Measurements from ENCODE around the gene ZNF641.
"Not testable (repeated sequence)": the region's sequence is repeated elsewhere in the genome, so short reads cannot be mapped to it uniquely, and the experiment has no call there.

ZNF641 gene

DNA sequence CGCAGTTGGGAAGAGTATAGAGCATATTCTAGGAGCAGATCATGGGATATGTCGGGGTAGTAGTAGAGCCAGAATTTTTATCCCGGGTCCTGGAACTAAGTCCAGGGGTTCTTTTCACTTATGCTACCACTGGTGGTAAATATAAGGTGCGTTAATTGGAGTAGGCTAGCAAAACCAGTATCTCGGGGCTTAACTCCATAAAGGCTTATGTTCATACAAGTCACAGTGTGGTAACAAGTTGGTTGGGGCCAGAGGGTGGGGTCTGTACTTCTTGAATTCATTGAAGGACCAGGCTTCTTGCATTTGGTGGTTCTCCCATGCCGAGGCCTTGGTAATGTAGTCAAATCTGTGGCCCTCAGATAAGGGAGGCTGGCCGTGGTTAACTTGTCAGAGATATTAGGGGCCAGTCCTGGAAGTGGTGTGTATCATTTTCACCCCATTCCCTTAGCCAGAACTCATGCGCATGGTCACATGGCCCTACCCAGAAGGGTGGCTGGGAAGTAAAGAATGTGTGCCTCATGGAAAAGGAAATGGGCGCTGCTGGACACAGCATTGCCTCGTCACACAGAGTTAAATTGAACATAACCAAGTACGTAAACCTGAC is 1.5 kb upstream of the ZNF641 start:
- no peak overlapping the region for H3K4me3 Mint-ChIP-seq

DNA sequence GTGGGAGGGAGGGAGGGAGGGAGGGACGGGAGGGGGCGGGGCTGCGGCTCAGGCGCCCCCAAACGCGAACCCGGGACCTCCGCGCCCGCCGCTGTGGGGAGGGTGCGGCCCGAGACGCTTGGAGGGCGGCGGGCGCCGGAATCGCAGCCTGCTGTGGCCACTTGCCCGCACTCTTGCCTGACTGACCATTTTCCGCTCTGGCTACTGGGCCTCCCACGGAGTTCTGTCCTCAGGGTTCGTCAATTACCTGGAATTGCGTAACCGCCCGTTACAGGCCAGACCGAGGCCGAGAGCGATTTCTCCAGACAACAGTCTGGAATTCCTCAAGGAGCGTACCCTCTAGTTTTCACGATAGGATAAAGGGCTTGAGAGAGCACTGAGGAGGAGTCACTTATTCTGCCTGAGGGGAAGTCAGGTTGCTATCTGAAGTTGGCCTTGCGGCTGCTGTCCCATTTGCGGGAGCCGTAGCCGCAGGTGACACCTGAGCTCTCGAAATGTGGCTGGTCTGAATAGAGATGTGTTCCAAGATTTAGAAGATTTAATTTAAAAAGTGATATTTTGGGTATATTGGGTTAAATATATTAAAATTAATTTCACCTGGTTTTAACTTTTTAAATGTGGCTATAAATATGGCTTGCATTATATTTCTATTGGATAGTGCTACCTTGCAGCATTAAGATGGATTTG is 446 bp upstream of the ZNF641 start:
- Mint-ChIP-seq H3K27ac (peak overlapping the region; percentile 99), H3K36me3 (ENCODE audit: low read depth) (peaks cover 40% of the 10 kb centered on the region), H3K27me3 (no peaks in the 10 kb centered on the region), H3K4me1 (ENCODE audit: low read depth) (peaks cover 54% of the 10 kb centered on the region), H3K4me3 (peak overlapping the region; percentile 84), H3K9me3 (no peaks in the 10 kb centered on the region)
- intact Hi-C loops (cut with micrococcal nuclease), result loop anchor here (2.0 to 5.0 kb wide), 2 partner anchors 54 to 152 kb away; no protein-coding TSS in a partner anchor

More for the DNA sequence above, 1.5 kb upstream of the ZNF641 start:
- H3K4me1 Mint-ChIP-seq (ENCODE audit: low read depth), result peaks cover 43% of the 10 kb centered on the region
- intact Hi-C loops (cut with micrococcal nuclease), result loop anchor here (5.0 kb wide), 1 partner anchor 55 kb away; no protein-coding TSS in a partner anchor
- no peak overlapping the region for H3K27ac Mint-ChIP-seq
- no peaks in the 10 kb centered on the region for H3K9me3 Mint-ChIP-seq
- no peaks in the 10 kb centered on the region for H3K27me3 Mint-ChIP-seq
- peaks cover 29% of the 10 kb centered on the region for H3K36me3 Mint-ChIP-seq (ENCODE audit: low read depth)

DNA sequence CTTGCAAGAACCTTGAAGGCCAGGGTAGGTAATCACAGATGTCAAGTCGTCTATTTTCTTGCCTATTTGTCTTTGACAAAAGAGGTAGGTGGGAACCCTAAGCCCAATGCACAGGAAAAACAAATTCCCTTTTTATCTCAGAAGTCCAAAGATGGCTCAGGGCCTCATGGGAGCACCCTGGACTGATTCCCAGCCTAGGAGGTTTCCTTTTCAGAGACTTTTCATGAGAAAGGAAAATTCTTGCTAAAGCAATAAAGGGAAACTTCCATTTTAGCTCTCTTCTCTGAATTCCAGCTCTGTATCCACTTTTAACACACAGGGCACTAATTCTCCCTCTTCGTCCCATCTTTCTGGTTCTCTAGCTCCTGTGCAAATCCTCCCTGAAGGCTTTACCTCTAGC is 1.2 kb downstream of the ZNF641 start:
- no peaks in the 10 kb centered on the region for H3K9me3 Mint-ChIP-seq
- intact Hi-C loops (cut with micrococcal nuclease), result no loop called here
- H3K4me3 Mint-ChIP-seq, result peak overlapping the region; percentile 98
- no peaks in the 10 kb centered on the region for H3K27me3 Mint-ChIP-seq
- H3K4me1 Mint-ChIP-seq (ENCODE audit: low read depth), result peaks cover 69% of the 10 kb centered on the region
- H3K36me3 Mint-ChIP-seq (ENCODE audit: low read depth), result peaks cover 57% of the 10 kb centered on the region
- H3K27ac Mint-ChIP-seq, result peak overlapping the region; percentile 99

DNA sequence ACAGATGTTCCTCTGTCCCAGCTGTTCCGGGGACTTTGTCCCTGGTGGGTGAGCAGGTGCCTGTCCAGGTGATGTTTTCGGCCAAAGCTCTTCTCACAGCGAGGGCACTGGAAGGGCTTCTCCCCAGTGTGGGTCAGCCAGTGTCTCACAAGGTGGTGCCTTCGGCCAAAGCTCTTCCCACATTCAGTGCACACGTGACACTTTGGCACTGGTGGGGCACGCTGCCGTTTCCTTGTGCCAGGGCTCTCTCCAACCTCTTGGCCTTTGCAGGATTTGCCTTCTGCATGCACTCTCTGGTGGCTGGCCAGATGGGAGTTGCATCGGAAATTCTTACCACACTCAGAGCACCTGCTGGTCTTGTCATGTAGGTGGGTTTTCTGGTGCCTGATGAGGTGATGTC is 7.7 kb downstream of the ZNF641 start:
- intact Hi-C loops (cut with micrococcal nuclease), result no loop called here
- H3K9me3 Mint-ChIP-seq, result peaks cover 2% of the 10 kb centered on the region
- no peak overlapping the region for H3K4me3 Mint-ChIP-seq
- peaks cover 78% of the 10 kb centered on the region for H3K4me1 Mint-ChIP-seq (ENCODE audit: low read depth)
- H3K27ac Mint-ChIP-seq, result no peak overlapping the region
- no peaks in the 10 kb centered on the region for H3K27me3 Mint-ChIP-seq
- H3K36me3 Mint-ChIP-seq (ENCODE audit: low read depth), result peaks cover 87% of the 10 kb centered on the region

DNA sequence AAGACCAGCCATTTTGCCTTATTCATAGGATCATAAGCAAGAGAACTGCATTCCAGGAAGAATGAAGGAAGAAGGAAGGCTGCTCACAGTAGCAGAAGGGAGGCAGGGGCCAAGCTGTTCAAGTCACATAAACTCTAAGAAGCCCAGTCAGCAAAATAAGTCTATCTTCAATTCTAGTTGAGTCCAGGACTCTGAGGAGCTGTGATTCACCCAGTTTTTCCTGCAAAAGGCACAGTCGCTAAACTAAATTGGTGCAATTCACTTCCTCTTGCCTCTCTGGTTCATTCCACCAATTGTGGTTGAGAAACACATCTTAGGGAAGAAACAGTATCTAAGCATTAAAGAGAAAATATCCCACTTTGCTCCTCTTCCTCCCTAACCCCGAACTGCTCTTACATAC is 9.8 kb downstream of the ZNF641 start:
- H3K4me3 Mint-ChIP-seq, result no peak overlapping the region
- H3K9me3 Mint-ChIP-seq, result peaks cover 9% of the 10 kb centered on the region
- peaks cover 80% of the 10 kb centered on the region for H3K4me1 Mint-ChIP-seq (ENCODE audit: low read depth)
- H3K27ac Mint-ChIP-seq, result no peak overlapping the region
- H3K36me3 Mint-ChIP-seq (ENCODE audit: low read depth), result peaks cover 71% of the 10 kb centered on the region
- intact Hi-C loops (cut with micrococcal nuclease), result no loop called here
- no peaks in the 10 kb centered on the region for H3K27me3 Mint-ChIP-seq

DNA sequence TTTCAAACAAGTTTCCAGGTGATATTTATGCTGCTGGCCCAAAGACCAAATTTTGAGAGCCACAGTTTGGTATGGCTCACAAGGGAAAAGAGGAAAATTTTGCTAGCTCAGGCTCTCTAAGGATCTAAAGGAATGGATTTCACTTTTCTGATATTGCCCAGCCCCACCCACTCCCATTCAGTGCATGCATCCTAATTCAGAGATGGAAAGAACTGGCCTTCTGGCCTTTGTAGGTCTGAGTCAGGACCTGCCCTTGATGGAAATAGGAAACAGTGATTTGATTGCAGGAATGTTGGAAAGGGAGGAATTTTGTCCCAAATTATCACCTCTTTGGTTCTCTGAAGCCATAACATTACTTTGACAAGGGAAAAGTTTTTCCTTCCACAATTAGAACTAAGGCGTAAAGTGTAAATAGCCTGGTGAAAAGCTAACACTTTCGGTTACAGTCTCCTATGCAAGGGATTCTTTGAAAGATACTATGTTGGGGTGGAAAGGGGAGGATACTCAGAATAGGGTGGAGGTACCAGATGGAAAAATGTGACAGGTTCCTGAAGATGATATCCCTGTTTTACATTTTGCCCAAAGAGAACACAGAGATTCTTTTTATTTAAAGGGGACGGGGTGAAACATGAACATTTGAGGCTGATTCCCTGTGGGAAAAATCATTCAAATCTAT is 11.1 kb downstream of the ZNF641 start:
- peaks cover 9% of the 10 kb centered on the region for H3K9me3 Mint-ChIP-seq
- intact Hi-C loops (cut with micrococcal nuclease), result loop anchor here (5.0 kb wide), 1 partner anchor 142 kb away; no protein-coding TSS in a partner anchor
- no peaks in the 10 kb centered on the region for H3K27me3 Mint-ChIP-seq
- peaks cover 78% of the 10 kb centered on the region for H3K4me1 Mint-ChIP-seq (ENCODE audit: low read depth)
- no peak overlapping the region for H3K27ac Mint-ChIP-seq
- no peak overlapping the region for H3K4me3 Mint-ChIP-seq
- peaks cover 58% of the 10 kb centered on the region for H3K36me3 Mint-ChIP-seq (ENCODE audit: low read depth)

DNA sequence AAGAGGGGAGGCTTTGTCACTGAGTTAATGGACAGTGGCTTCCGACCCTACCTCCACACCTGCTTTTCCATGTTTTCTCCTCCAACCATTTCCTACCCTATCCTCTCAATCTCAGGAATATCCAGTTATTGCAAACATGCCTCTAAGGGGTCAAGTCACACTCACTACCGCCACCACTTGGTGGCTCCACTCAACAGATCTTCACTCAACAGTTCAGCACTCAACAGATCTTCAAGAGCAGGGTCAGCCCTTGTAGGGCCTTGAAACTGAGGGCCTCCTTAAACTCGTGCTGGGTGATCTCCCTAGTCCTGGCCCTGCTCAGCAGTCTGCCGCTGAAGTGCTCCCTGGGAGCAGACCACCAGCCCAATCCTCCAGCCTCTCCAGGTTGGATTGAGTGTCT is 14.2 kb downstream of the ZNF641 start:
- peaks cover 28% of the 10 kb centered on the region for H3K36me3 Mint-ChIP-seq (ENCODE audit: low read depth)
- peaks cover 57% of the 10 kb centered on the region for H3K4me1 Mint-ChIP-seq (ENCODE audit: low read depth)
- H3K4me3 Mint-ChIP-seq, result peak overlapping the region; percentile 33
- peak overlapping the region; percentile 74 for H3K27ac Mint-ChIP-seq
- intact Hi-C loops (cut with micrococcal nuclease), result loop anchor here (5.0 kb wide), 1 partner anchor 139 kb away; no protein-coding TSS in a partner anchor
- H3K27me3 Mint-ChIP-seq, result peaks cover 1% of the 10 kb centered on the region
- H3K9me3 Mint-ChIP-seq, result peaks cover 9% of the 10 kb centered on the region

DNA sequence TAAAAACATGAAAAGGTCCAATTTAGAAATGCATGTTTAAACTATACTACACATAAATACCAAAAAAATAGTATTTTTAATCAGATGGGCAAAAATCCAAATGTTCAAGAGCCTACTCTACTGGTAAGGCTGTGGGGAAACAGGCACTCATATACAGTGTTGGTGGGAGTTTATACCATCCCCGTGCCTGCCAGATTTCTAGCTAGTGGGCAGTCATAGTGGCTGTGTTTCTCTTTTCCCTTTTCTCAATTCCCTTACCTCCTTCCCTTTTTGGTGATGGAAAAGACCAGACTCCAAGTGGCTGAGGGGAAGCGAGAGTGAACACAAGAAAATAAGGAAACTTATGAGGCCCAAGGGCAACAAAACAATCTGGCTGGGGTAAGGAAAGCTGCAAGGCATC is 14.7 kb downstream of the ZNF641 start:
- peaks cover 2% of the 10 kb centered on the region for H3K27me3 Mint-ChIP-seq
- H3K36me3 Mint-ChIP-seq (ENCODE audit: low read depth), result peaks cover 27% of the 10 kb centered on the region
- H3K9me3 Mint-ChIP-seq, result peaks cover 9% of the 10 kb centered on the region
- H3K4me3 Mint-ChIP-seq, result no peak overlapping the region
- intact Hi-C loops (cut with micrococcal nuclease), result loop anchor here (5.0 kb wide), 1 partner anchor 139 kb away; no protein-coding TSS in a partner anchor
- peak overlapping the region; percentile 74 for H3K27ac Mint-ChIP-seq
- peaks cover 56% of the 10 kb centered on the region for H3K4me1 Mint-ChIP-seq (ENCODE audit: low read depth)

DNA sequence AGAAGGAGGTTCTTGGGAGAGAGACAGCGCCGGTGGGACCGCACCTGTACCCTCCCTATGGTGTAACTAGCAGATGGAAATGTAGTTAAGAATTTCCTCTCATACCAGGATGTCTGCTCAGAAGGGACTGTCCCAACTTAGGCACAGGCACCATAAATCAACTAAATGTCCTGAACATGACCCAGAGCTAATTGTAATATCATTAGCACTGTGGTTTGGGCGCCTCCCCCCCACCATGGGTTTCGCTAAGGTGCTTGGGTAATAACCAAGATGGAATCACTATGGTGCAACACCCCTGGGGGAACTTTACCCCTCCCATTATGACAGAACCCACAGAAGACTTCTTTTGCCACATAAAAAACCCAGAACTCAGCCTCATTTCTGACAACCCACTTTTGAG is 15.9 kb downstream of the ZNF641 start:
- Mint-ChIP-seq H3K9me3 (peaks cover 9% of the 10 kb centered on the region), H3K27me3 (peaks cover 4% of the 10 kb centered on the region), H3K36me3 (ENCODE audit: low read depth) (peaks cover 19% of the 10 kb centered on the region), H3K27ac (no peak overlapping the region), H3K4me3 (no peak overlapping the region), H3K4me1 (ENCODE audit: low read depth) (peaks cover 56% of the 10 kb centered on the region)
- intact Hi-C loops (cut with micrococcal nuclease), result loop anchor here (5.0 kb wide), 1 partner anchor 138 kb away; no protein-coding TSS in a partner anchor

DNA sequence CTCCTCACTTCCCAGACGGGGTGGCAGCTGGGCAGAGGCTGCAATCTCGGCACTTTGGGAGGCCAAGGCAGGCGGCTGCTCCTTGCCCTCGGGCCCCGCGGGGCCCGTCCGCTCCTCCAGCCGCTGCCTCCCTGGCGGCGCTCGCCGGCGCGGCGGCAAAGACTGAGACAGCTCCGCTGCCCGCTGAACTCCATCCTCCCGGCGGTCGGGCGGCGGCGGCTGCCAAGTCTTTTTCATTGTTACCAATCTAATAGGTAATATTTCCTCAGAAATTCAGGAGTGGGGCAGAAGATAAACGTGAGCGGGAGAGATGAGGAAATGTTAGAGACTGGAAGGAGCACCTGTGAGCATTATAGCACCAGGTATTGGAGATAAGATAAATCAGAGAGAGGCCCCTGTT is 17.0 kb downstream of the ZNF641 start:
- H3K4me3 Mint-ChIP-seq; H3K9me3 Mint-ChIP-seq; intact Hi-C loops (cut with micrococcal nuclease); H3K27me3 Mint-ChIP-seq; H3K27ac Mint-ChIP-seq: not testable (repeated sequence)
- Mint-ChIP-seq H3K4me1 (ENCODE audit: low read depth) (peaks cover 52% of the 10 kb centered on the region), H3K36me3 (ENCODE audit: low read depth) (peaks cover 12% of the 10 kb centered on the region)

DNA sequence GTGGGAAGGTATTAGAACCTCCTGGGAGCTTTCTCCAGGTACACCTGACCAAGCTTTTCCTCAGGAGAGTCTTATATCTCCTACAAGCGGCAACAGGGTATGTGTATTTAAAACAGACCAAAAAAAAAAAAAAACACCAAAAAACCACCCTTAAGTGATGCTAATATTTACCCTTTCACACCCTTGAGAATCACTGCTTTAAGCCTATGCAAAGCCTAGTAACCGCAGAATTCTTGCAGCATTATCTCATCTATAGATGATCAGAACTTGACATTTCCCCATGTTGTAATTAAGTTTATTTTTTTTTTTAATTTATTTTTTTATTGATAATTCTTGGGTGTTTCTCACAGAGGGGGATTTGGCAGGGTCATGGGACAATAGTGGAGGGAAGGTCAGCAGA is 19.3 kb downstream of the ZNF641 start:
- Mint-ChIP-seq H3K4me3 (no peak overlapping the region), H3K36me3 (ENCODE audit: low read depth) (no peaks in the 10 kb centered on the region), H3K27me3 (peaks cover 10% of the 10 kb centered on the region), H3K9me3 (no peaks in the 10 kb centered on the region), H3K27ac (no peak overlapping the region), H3K4me1 (ENCODE audit: low read depth) (peaks cover 32% of the 10 kb centered on the region)
- intact Hi-C loops (cut with micrococcal nuclease), result no loop called here

DNA sequence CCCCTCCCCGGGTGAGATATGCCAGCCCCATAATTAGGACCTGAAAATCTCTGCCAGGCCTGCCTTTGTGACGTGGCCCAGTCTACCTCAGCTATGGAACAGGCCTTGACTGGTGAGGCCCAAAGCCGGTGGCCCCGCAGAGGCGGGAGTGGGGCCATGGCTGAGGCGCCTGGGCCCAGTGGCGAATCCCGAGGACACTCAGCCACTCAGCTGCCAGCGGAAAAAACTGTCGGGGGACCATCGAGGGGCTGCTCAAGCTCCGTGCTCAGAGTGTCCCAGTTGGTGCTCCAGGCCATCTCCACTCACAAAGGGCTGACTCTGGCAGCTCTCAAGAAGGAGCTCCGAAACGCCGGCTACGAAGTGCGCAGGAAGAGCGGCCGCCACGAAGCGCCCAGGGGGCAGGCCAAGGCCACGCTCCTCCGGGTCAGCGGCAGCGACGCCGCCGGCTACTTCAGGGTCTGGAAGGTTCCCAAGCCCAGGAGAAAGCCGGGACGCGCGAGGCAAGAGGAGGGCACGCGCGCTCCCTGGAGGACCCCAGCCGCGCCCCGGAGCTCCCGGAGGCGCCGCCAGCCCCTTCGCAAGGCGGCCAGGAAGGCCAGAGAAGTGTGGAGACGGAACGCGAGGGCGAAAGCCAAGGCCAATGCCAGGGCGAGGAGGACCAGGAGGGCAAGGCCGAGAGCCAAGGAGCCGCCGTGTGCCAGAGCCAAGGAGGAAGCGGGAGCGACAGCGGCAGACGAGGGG is 21.4 kb downstream of the ZNF641 start:
- Mint-ChIP-seq H3K27ac (no peak overlapping the region), H3K4me3 (no peak overlapping the region), H3K4me1 (ENCODE audit: low read depth) (peaks cover 27% of the 10 kb centered on the region), H3K9me3 (no peaks in the 10 kb centered on the region), H3K36me3 (ENCODE audit: low read depth) (no peaks in the 10 kb centered on the region), H3K27me3 (peaks cover 19% of the 10 kb centered on the region)
- intact Hi-C loops (cut with micrococcal nuclease), result no loop called here

DNA sequence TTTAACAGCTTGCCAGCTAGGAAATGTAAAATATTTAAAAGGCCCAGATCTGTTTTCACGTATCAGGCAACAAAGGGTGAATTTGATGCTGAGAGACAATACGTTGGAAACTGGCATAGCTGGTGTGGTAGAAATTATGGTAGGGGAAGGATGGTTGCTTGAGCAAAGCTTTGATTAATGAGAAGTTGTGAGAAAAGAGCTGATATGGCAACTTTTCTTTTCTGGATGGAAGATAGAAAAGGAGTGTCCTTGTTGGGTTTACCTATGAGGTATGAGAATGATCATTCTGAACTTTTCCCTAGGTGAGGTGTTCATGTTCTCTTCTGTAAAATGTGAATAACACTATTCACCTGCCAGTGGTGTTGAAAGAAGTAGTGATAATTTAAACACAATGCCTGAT is 34.2 kb downstream of the ZNF641 start:
- Mint-ChIP-seq H3K9me3 (peaks cover 25% of the 10 kb centered on the region), H3K27ac (no peak overlapping the region), H3K36me3 (ENCODE audit: low read depth) (no peaks in the 10 kb centered on the region), H3K27me3 (peaks cover 18% of the 10 kb centered on the region), H3K4me3 (no peak overlapping the region), H3K4me1 (ENCODE audit: low read depth) (no peaks in the 10 kb centered on the region)
- intact Hi-C loops (cut with micrococcal nuclease), result no loop called here

Measured in dendritic cell treated with granulocyte-macrophage colony-stimulating factor and Interleukin-4, amounts not matched to agents 40 ng/mL and 50 ng/mL, for 4 days (primary cell).